Transverse colon (tissue), 3 donors: ENCODE measurements around the gene PACS2.

Source experiments
- CTCF ChIP-seq, 5 experiments: fragments of 200-600 bp in 3 of 5; fragments of 450-650 bp in 2 of 5; sonication (generic) in 3 of 5; IDR thresholded peaks; 1 replicate in 2 of 5; 2 replicates in 3 of 5; pipeline ENCODE4 v1.5.1; 2016 to 2017; ENCODE audit warnings: antibody characterized with exemption in 5 of 5, inconsistent platforms in 3 of 5, mild to moderate bottlenecking in 2 of 5, moderate library complexity in 1 of 5
- POLR2A ChIP-seq: fragments of 450-650 bp; IDR thresholded peaks from one replicate; pipeline ENCODE4 v1.6.1; 2016; ENCODE audit warnings: antibody characterized with exemption, mild to moderate bottlenecking, moderate library complexity

- TF ChIP-seq CTCF (IDR thresholded peaks at IDR 0.05) (no peak), POLR2A (no peak)
These were observed 80.4 kb downstream of the PACS2 start for GRCh38 chr14:105394714-105395537.
